Stomach (tissue), 4 donors: ENCODE results near the gene ALOX15B.

Experiments
- CTCF ChIP-seq, 7 experiments: fragments of 450-650 bp in 4 of 7; fragments of 200-600 bp in 3 of 7; sonication (generic) in 3 of 7; IDR thresholded peaks; one replicate each; pipeline ENCODE4 v1.5.1; 2016 to 2019; ENCODE audit warnings: antibody characterized with exemption in 7 of 7, control low read depth in 2 of 7, mild to moderate bottlenecking in 1 of 7
- EP300 ChIP-seq: sonication (generic); formaldehyde crosslinking; IDR thresholded peaks from one replicate; pipeline ENCODE4 v1.6.1; 2017; ENCODE audit warnings: antibody characterized with exemption

GRCh38 chr17:8041249-8041928, 2.5 kb downstream of the ALOX15B start:
- peak in 4 of 7 experiments; percentile 47 to 68 (median 48) for TF ChIP-seq CTCF (IDR thresholded peaks at IDR 0.05)
- no peak for TF ChIP-seq EP300
